Measurements from ENCODE around the gene LSMEM2. TPM values are rescaled to one million over a fixed set of nuclear protein-coding genes. Genes with fewer than 3 reads are reported as not detected.

LSMEM2 gene
- total RNA-seq (2014; rRNA removed; shearing (Covaris generic)) = 0.15 and 1.2 TPM in 2 replicates

DNA sequence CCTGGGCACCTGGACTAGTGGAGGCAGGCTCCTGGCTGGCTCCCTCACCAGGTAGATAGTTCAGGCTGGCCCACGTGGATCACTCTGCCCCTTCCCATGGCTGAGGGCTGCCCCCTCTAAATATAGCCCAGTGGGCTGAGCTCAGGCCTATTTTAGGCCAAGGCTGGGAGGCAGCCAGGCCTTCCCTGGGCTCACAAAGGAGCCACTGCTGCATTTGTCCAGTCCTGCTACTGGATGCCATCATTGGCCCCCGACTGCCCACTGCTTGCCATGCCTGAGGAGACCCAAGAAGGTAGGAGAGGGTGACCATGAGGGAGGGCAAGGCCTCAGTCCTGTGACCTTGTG, at the start of gene LSMEM2:
Gene LSMEM2 (plus strand): TSS at position 208 of the 345 bp plus-strand sequence. CDS start 27 bp downstream, at position 235.

DNA sequence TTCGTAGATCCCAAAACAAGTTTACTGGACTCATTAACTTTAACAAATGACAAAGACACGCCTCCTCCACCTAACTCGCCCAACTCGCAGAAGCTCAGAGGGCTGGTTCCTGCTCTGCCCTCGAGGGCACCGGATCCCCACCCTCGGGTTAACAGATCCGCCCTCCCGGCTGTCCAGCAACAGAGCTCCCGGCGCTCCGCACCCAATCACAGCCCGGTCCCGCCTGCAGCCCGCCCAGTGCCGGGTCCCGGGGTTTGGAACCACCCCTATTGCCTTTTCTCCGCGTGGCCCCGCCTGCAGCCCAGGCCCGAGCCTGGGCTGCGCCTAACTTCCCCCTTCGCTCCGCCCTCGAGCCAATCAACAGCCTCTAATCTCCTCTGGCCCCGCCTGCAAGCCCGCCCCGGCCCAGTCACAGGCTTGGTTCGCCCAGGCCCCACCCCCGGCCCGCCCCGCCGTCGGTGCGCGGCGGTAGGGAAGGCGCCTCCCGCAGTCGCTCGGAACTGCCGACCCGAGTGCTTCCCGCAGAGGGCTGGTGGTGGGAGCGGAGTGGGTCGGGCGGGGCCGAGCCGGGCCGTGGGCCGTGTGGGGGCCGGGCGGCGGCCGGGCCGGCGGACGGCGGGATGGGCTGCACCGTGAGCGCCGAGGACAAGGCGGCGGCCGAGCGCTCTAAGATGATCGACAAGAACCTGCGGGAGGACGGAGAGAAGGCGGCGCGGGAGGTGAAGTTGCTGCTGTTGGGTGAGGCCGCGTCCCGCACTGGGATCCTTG, 43.0 kb upstream of the LSMEM2 start, which contains the start of gene GNAI2:
Gene GNAI2 (plus strand): TSS at position 489 of the 768 bp plus-strand sequence. CDS start 132 bp downstream, at position 621.

DNA sequence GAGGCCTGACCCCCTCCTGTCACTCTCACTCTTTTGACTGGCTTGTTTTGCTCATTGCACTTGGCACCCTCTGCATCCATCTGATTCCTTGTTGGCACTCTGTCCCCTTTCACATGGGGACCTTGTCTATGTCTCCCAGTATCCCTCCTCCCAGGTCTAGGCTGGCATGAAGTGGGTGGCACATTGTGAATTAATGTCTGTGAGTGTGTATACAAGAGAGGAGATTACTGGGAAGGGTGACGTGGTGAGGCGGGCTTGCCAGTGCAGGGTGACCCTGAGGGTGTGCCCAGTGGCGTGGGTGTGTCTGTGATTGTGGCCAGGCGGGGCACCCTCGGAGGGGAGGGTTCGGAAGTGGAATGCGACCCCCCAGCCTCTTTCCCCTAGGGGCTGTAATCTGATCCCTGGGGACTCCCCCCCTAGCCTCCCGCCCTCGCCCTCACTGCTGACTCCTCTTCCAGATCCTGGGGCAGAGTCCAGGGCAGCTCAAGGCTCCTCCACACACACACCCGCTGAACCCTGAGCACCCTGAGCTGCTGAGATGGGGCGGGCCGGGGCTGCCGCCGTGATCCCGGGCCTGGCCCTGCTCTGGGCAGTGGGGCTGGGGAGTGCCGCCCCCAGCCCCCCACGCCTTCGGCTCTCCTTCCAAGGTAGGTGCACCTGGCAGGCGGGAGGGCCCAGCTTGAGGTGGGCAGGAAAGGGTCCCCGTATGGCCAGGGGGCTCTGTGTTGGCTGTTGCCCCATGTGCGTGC, 10.0 kb upstream of the LSMEM2 start, which contains the start of gene SEMA3B:
Gene SEMA3B (plus strand): TSS at position 445 of the 749 bp plus-strand sequence. CDS start 94 bp downstream, at position 539.

GRCh38 chr3:50292159-50293078, 13.5 kb downstream of the LSMEM2 start, which contains the start of gene IFRD2:
TSS of gene IFRD2 (minus strand) at chr3:50292429. CDS start at chr3:50292274, 155 bp downstream.

DNA sequence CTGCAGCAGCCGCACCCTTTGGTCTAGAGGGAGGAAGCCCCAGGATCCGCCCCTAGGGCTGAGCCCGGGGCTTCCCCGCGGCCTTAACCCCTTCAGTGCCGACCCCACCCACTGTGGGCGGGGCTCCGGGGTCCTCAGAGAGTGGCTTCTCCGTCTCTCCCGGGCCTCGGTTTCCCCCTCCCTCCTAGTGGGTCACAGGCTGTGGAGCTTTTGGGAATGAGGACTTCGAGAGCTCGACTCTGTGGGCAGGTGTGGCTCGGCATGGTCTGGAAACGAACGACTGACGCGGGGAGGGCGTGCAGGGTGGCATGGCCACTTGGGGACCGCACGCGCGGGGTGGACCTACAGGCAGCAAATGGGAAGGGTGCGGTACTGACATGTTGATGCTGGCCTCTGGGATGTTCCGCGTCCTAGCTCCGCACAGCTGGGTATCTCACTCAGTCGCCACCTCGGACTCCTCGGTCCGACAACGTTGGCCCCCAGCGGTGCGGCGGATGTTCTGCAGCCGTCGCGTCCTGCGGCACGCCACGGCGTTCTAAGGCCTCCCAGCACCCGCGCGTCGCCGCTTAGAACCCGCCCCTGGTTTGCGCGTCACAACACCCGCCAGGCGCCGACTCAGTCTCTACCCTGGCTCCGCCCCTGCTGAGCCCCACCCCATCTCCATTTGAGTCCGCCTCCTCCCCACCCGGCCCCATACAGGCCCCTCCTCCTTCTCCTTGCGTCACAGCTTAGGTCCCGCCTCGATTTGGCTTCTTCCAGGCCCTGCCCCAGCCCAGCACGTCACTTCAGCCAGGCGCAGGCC, 20.1 kb downstream of the LSMEM2 start, which contains the start of the genes HYAL3 and NAA80:
Gene HYAL3 (minus strand): TSS at position 570 of the 802 bp plus-strand sequence. CDS start 3,803 bp downstream, outside the sequence.
Gene NAA80 (minus strand): TSS at position 570 of the 802 bp plus-strand sequence. CDS start 1,942 bp downstream, outside the sequence.

GRCh38 chr3:50303013-50303815, 24.3 kb downstream of the LSMEM2 start, which contains the start of gene HYAL1:
TSS of gene HYAL1 (minus strand) at chr3:50303574. CDS start at chr3:50302956, 618 bp downstream.

GRCh38 chr3:50322386-50323091, 43.7 kb downstream of the LSMEM2 start, which contains the start of gene HYAL2:
TSS of gene HYAL2 (minus strand) at chr3:50322745. CDS start at chr3:50320489, 2,256 bp downstream.

DNA sequence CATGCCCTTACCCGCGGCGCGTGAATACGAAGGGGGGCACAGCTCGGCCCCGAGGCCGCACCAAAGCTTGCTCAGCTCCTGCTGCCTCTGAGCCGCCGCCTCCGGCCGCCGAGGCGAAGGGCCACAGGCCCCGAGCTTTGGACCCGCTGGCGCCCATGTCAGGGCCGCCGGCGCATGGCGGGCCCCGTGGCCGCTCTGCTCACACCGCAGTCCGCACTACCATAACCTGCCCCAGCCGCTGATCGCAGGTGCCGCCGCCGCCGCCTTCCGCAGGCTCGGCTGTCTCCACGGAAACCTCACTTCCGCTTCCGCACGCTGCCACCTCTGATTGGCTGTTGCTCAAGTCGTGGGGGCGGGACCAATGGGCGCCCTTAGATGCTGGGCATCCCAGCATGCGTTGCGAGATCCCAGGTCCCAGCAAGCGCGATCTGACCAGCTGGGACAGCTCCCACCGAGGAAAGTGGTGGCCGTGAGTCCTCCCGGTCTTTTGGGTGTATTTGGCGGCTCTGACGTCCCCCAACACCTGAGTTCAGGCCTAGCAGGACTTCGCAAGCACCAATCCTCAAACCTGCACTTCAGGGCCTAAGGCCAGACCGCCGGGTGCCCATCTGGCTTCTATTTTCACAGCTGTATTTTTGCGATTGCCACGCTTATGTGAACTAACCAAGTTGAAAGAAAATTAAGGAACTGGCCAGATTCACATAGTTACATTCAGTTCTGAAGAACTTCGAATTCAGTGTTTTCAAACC, 49.2 kb downstream of the LSMEM2 start, which contains the start of gene TUSC2:
Gene TUSC2 (minus strand): TSS at position 281 of the 749 bp plus-strand sequence. CDS start 124 bp downstream, at position 157.

Other genes starting within 250 kb of the LSMEM2 start
- gene RBM5, start 190.2 kb upstream of the LSMEM2 start, total RNA-seq (2014; rRNA removed; shearing (Covaris generic)) = 144 and 173 TPM in 2 replicates
- gene SEMA3F, start 123.8 kb upstream of the LSMEM2 start, total RNA-seq (2014; rRNA removed; shearing (Covaris generic)) = 10.4 and 17.0 TPM in 2 replicates
- gene GNAT1, start 87.5 kb upstream of the LSMEM2 start, total RNA-seq (2014; rRNA removed; shearing (Covaris generic)) = not detected in 2 replicates
- gene SLC38A3, start 73.8 kb upstream of the LSMEM2 start, total RNA-seq (2014; rRNA removed; shearing (Covaris generic)) = 0.34 and 0.53 TPM in 2 replicates
- 151 and 172 TPM in 2 replicates for gene GNAI2, start 42.9 kb upstream of the LSMEM2 start, total RNA-seq (2014; rRNA removed; shearing (Covaris generic))
- 237 and 258 TPM in 2 replicates for gene SEMA3B, start 9.9 kb upstream of the LSMEM2 start, total RNA-seq (2014; rRNA removed; shearing (Covaris generic))
- gene IFRD2, start 13.3 kb downstream of the LSMEM2 start, total RNA-seq (2014; rRNA removed; shearing (Covaris generic)) = 133 and 170 TPM in 2 replicates
- 8.4 and 9.2 TPM in 2 replicates for gene HYAL3, start 20.3 kb downstream of the LSMEM2 start, total RNA-seq (2014; rRNA removed; shearing (Covaris generic))
- 14.7 and 16.3 TPM in 2 replicates for gene NAA80, start 20.3 kb downstream of the LSMEM2 start, total RNA-seq (2014; rRNA removed; shearing (Covaris generic))
- gene HYAL1, start 24.5 kb downstream of the LSMEM2 start, total RNA-seq (2014; rRNA removed; shearing (Covaris generic)) = 0.32 and 0.34 TPM in 2 replicates
- 40.3 and 41.5 TPM in 2 replicates for gene HYAL2, start 43.7 kb downstream of the LSMEM2 start, total RNA-seq (2014; rRNA removed; shearing (Covaris generic))
- 82.0 and 86.7 TPM in 2 replicates for gene TUSC2, start 49.1 kb downstream of the LSMEM2 start, total RNA-seq (2014; rRNA removed; shearing (Covaris generic))
- 11.2 and 15.8 TPM in 2 replicates for gene RASSF1, start 61.7 kb downstream of the LSMEM2 start, total RNA-seq (2014; rRNA removed; shearing (Covaris generic))
- gene ZMYND10, start 66.6 kb downstream of the LSMEM2 start, total RNA-seq (2014; rRNA removed; shearing (Covaris generic)) = 1.9 and 4.0 TPM in 2 replicates
- 39.1 and 43.1 TPM in 2 replicates for gene NPRL2, start 71.7 kb downstream of the LSMEM2 start, total RNA-seq (2014; rRNA removed; shearing (Covaris generic))
- 27.0 and 29.1 TPM in 2 replicates for gene CYB561D2, start 71.8 kb downstream of the LSMEM2 start, total RNA-seq (2014; rRNA removed; shearing (Covaris generic))
- 54.7 and 59.0 TPM in 2 replicates for gene TMEM115, start 80.4 kb downstream of the LSMEM2 start, total RNA-seq (2014; rRNA removed; shearing (Covaris generic))
- gene CACNA2D2, start 224.5 kb downstream of the LSMEM2 start, total RNA-seq (2014; rRNA removed; shearing (Covaris generic)) = not detected in 2 replicates